SK-N-SH (cell line): ENCODE results near the gene CRTC3. TPM values are rescaled to one million over a fixed set of nuclear protein-coding genes. Genes with fewer than 3 reads are reported as not detected.
A peak's percentile ranks its signal among the peaks of the same experiment; 100 is the strongest.

ENCODE experiments used
- CTCF ChIA-PET: fragments of 300-600, 350-600 bp; formaldehyde crosslinking; extraction: SDS; loops from one replicate; lab custom pipeline; 2021; lab: Yijun Ruan, JAX
- POLR2A ChIA-PET: fragments of 350-600 bp; sonication (Branson Sonifier 250); formaldehyde crosslinking; extraction: SDS; loops from one replicate; lab custom pipeline; 2020; ENCODE audit warnings: antibody characterized with exemption, inconsistent platforms; lab: Yijun Ruan, JAX
- DNase-seq: peaks from one replicate; pipeline ENCODE4 v3.0.0; 2012
- H2AFZ ChIP-seq: fragments of 200-600 bp; sonication (generic); 2 replicates; pipeline ENCODE4 v1.8.1; 2016; ENCODE audit warnings: antibody characterized with exemption, mild to moderate bottlenecking, low read depth
- H3F3A ChIP-seq: fragments of 200-600 bp; sonication (generic); replicated peaks from 2 replicates; pipeline ENCODE3; 2016; ENCODE audit warnings: antibody characterized with exemption, mild to moderate bottlenecking; ENCODE audit not compliant: insufficient read depth
- H3K27ac ChIP-seq, 2 experiments: fragments of 200-500 bp in 1 of 2; fragments of 200-600 bp in 1 of 2; sonication (Bioruptor generic) in 1 of 2; sonication (generic), shearing (Covaris generic) in 1 of 2; 2 replicates each; pipeline versions ENCODE4 v1.5.1 to v1.6.1; 2014 to 2016; ENCODE audit warnings: low read depth in 2 of 2, inconsistent platforms in 1 of 2, low read length in 1 of 2, mild to moderate bottlenecking in 1 of 2, mixed read lengths in 1 of 2
- H3K27me3 ChIP-seq: fragments of 200-600 bp; sonication (generic), shearing (Covaris generic); 2 replicates; pipeline ENCODE4 v1.6.1; 2016; ENCODE audit warnings: mixed run types; ENCODE audit not compliant: insufficient read depth
- H3K36me3 ChIP-seq, 2 experiments: fragments of 200-500 bp in 1 of 2; fragments of 200-600 bp in 1 of 2; sonication (Bioruptor generic) in 1 of 2; sonication (generic) in 1 of 2; replicated peaks in 1 of 2; 2 replicates each; pipeline versions ENCODE3 to v1.5.1; 2014 to 2016; ENCODE audit warnings: low read length in 1 of 2, mild to moderate bottlenecking in 1 of 2; ENCODE audit not compliant: insufficient read depth in 2 of 2, control insufficient read depth in 1 of 2
- H3K4me1 ChIP-seq, 2 experiments: fragments of 200-500 bp in 1 of 2; fragments of 200-600 bp in 1 of 2; sonication (Bioruptor generic) in 1 of 2; sonication (generic), shearing (Covaris generic) in 1 of 2; 2 replicates each; pipeline versions ENCODE4 v1.5.1 to v1.6.1; 2014 to 2016; ENCODE audit warnings: low read depth in 1 of 2, low read length in 1 of 2, mixed run types in 1 of 2; ENCODE audit not compliant: insufficient read depth in 2 of 2, control insufficient read depth in 1 of 2
- H3K4me2 ChIP-seq: fragments of 200-600 bp; sonication (generic), shearing (Covaris generic); 2 replicates; pipeline ENCODE4 v1.6.1; 2017; ENCODE audit warnings: mixed run types
- H3K4me3 ChIP-seq, 2 experiments: fragments of 200-500 bp in 1 of 2; fragments of 200-600 bp in 1 of 2; sonication (Bioruptor generic) in 1 of 2; sonication (generic), shearing (Covaris generic) in 1 of 2; 2 replicates each; pipeline versions ENCODE4 v1.5.1 to v1.8.1; 2014 to 2016; ENCODE audit warnings: low read depth in 2 of 2, inconsistent platforms in 1 of 2, low read length in 1 of 2, mild to moderate bottlenecking in 1 of 2, mixed read lengths in 1 of 2, moderate library complexity in 1 of 2
- H3K79me2 ChIP-seq: fragments of 200-600 bp; sonication (generic); 2 replicates; pipeline ENCODE4 v1.8.1; 2017; ENCODE audit warnings: mild to moderate bottlenecking; ENCODE audit not compliant: insufficient read depth
- H3K9ac ChIP-seq: fragments of 200-600 bp; sonication (generic); 2 replicates; pipeline ENCODE4 v1.6.1; 2017; ENCODE audit warnings: mixed run types
- H3K9me2 ChIP-seq: fragments of 200-600 bp; sonication (generic); 2 replicates; pipeline ENCODE4 v1.6.1; 2017; ENCODE audit warnings: mixed run types
- H3K9me3 ChIP-seq: fragments of 200-600 bp; sonication (generic); 2 replicates; pipeline ENCODE4 v1.6.1; 2017; ENCODE audit warnings: mixed run types, mild to moderate bottlenecking, moderate library complexity
- H4K20me1 ChIP-seq: fragments of 200-600 bp; sonication (generic); 2 replicates; pipeline ENCODE4 v1.6.1; 2017; ENCODE audit warnings: mild to moderate bottlenecking, mixed run types; ENCODE audit not compliant: insufficient read depth
- CTCF ChIP-seq: fragments of 200-600 bp; sonication (generic); IDR thresholded peaks from 2 replicates; pipeline ENCODE4 v1.6.1; 2017; ENCODE audit warnings: antibody characterized with exemption, mild to moderate bottlenecking, moderate library complexity
- EP300 ChIP-seq, 2 experiments: IDR thresholded peaks; 2 replicates each; pipeline versions ENCODE4 v1.4.0 to v1.6.1; 2012; ENCODE audit warnings: borderline replicate concordance in 1 of 2, low read depth in 1 of 2, low read length in 1 of 2
- FOSL2 ChIP-seq: IDR thresholded peaks from 2 replicates; pipeline ENCODE4 v1.4.0; 2012; ENCODE audit warnings: low read depth, mild to moderate bottlenecking, moderate library complexity, borderline replicate concordance
- FOXJ3 ChIP-seq: sonication (generic); formaldehyde crosslinking; IDR thresholded peaks from 2 replicates; pipeline ENCODE4 v1.5.1; 2020; ENCODE audit warnings: mild to moderate bottlenecking, missing genetic modification reagents
- FOXM1 ChIP-seq: IDR thresholded peaks from 2 replicates; pipeline ENCODE4 v1.4.0; 2012; ENCODE audit warnings: low read depth, mild to moderate bottlenecking
- GATA2 ChIP-seq: sonication (generic); formaldehyde crosslinking; IDR thresholded peaks from 2 replicates; pipeline ENCODE4 v1.5.0; 2020; ENCODE audit warnings: mild to moderate bottlenecking, missing genetic modification reagents
- MXI1 ChIP-seq: IDR thresholded peaks from 2 replicates; pipeline ENCODE4 v1.6.1; 2012; ENCODE audit warnings: mild to moderate bottlenecking, low read depth, low read length, improper control_type of control experiment
- NFIC ChIP-seq: IDR thresholded peaks from 2 replicates; pipeline ENCODE4 v1.4.0; 2012; ENCODE audit warnings: borderline replicate concordance
- REST ChIP-seq: IDR thresholded peaks from 2 replicates; pipeline ENCODE4 v1.6.1; 2012; ENCODE audit warnings: mild to moderate bottlenecking, low read depth, low read length, moderate library complexity
- RFX5 ChIP-seq: IDR thresholded peaks from 2 replicates; pipeline ENCODE4 v1.6.1; 2012; ENCODE audit warnings: mild to moderate bottlenecking, improper control_type of control experiment, low read length
- RXRA ChIP-seq: IDR thresholded peaks from 2 replicates; pipeline ENCODE4 v1.4.0; 2012; ENCODE audit warnings: low read depth, mild to moderate bottlenecking, borderline replicate concordance
- SIN3A ChIP-seq: IDR thresholded peaks from 2 replicates; pipeline ENCODE4 v1.6.1; 2012; ENCODE audit warnings: low read depth, mild to moderate bottlenecking, low read length, moderate library complexity, borderline replicate concordance
- SMC3 ChIP-seq: IDR thresholded peaks from 2 replicates; pipeline ENCODE4 v1.6.1; 2012; ENCODE audit warnings: low read depth, low read length, improper control_type of control experiment
- TAF1 ChIP-seq: IDR thresholded peaks from 2 replicates; pipeline ENCODE4 v1.6.1; 2012; ENCODE audit warnings: low read depth, mild to moderate bottlenecking, low read length, moderate library complexity, borderline replicate concordance
- TCF12 ChIP-seq: IDR thresholded peaks from 2 replicates; pipeline ENCODE4 v1.4.0; 2012
- ZBTB33 ChIP-seq: IDR thresholded peaks from 2 replicates; pipeline ENCODE4 v1.4.0; 2012; ENCODE audit warnings: low read depth, borderline replicate concordance
- WGBS: methylation state at CpG from one replicate; pipeline ENCODE4 v1.1.6; 2017; ENCODE audit warnings: low lambda C conversion rate; 5-methylcytosine and 5-hydroxymethylcytosine counted together
- polyA plus RNA-seq, 3 experiments: library from polyadenylated mRNA; depleted of rRNA; stranded (reverse); fragments of >200 nt; gene quantifications; 2 replicates each; pipeline ENCODE4 v1.2.3, GENCODE V29; 2012
- TF ChIP-seq, protein P1 (sequence below): IDR thresholded peaks from 2 replicates; pipeline ENCODE4 v1.4.0; 2012; ENCODE audit warnings: low read depth
- TF ChIP-seq, protein P2 (sequence below): fragments of 150-350 bp; IDR thresholded peaks from 2 replicates; pipeline ENCODE4 v1.6.1; 2017; ENCODE audit warnings: antibody characterized with exemption, low read length, low read depth, borderline replicate concordance

CRTC3 gene
- polyA plus RNA-seq, 1 of the 3 experiments (the other 2 are of a cell fraction) = 16.7 TPM

DNA sequence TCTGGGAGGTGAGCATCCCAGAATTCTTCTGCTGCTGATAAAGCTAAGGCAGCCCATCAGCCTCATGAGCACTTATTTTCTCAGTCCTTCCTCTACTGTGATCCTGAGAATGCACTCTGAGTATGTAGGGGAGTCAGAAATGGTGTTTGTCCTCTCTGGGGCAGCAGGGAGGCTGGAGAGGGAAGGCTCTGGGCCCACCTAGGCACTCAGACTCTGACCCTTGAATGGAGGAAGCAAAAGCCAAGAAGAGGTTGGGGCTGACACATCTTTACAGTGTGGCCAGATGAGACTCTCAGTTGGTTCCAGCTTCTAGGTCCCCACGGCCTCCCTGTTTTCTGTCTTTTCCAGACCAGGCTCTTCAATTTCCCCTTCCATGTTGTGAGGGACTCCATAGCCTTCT lies 151.3 kb downstream of the CRTC3 start:
- Histone ChIP-seq H3K4me2 (0 out of 2 replicates have a peak overlapping the region, but pooled peaks have one; percentile 6), H3K4me3 (no peak overlapping the region), H3K79me2 (no peaks in the 10 kb centered on the region), H3K27me3 (no peaks in the 10 kb centered on the region), H3K4me1 (peaks cover 4 to 14% of the 10 kb centered on the region in 2 experiments; a peak in 3 of 4 replicates), H3K36me3 (no peaks in the 10 kb centered on the region), H3K9ac (peak overlapping the region; percentile 30; the same call in 1 of the 2 replicates), H3K9me3 (no peaks in the 10 kb centered on the region), H4K20me1 (no peaks in the 10 kb centered on the region; the same call in 1 of the 2 replicates), H2AFZ (peak overlapping the region; percentile 46; the same call in 1 of the 2 replicates), H3K27ac (peak overlapping the region; percentile 31 to 86; a peak in 3 of 4 replicates), H3F3A (peaks cover 25% of the 10 kb centered on the region), H3K9me2 (no peaks in the 10 kb centered on the region)
- ChIA-PET CTCF (interaction anchor here (0.8 kb wide), 1 partner anchor 33 kb away, joined by 3 read pairs; no protein-coding TSS in a partner anchor), POLR2A (no interaction called here)
- 91% methylated on average over 1 of the region's 1 CpG for WGBS
- TF ChIP-seq CTCF (no peak), MXI1 (no peak), EP300 (IDR thresholded peaks at IDR 0.05; ENCODE audit: borderline replicate concordance in 1 of 2, low read depth in 1 of 2, low read length in 1 of 2) (no peak), TCF12 (no peak), RXRA (no peak), TAF1 (no peak)
- TF ChIP-seq, protein P1, sequence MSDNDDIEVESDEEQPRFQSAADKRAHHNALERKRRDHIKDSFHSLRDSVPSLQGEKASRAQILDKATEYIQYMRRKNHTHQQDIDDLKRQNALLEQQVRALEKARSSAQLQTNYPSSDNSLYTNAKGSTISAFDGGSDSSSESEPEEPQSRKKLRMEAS = no peak
- no peak for DNase-seq

- H3K4me2 ChIP-seq = 0 out of 2 replicates have a peak overlapping the region, but pooled peaks have one; percentile 6
- no peaks in the 10 kb centered on the region; the same call in 1 of the 2 replicates for H4K20me1 ChIP-seq
- DNase-seq = no peak
- H3F3A ChIP-seq = peaks cover 25% of the 10 kb centered on the region
- H3K9me3 ChIP-seq = no peaks in the 10 kb centered on the region
- H2AFZ ChIP-seq = no peak overlapping the region
- H3K27ac ChIP-seq = peak overlapping the region in 1 of 2 experiments; percentile 86; a peak in 2 of 4 replicates
- H3K9ac ChIP-seq = no peak overlapping the region
- no peaks in the 10 kb centered on the region for H3K27me3 ChIP-seq
- WGBS = 63% methylated on average over 9 of the region's 9 CpGs
- CTCF ChIA-PET = interaction anchor here (0.8 kb wide), 1 partner anchor 34 kb away, joined by 3 read pairs; no protein-coding TSS in a partner anchor
- no peak overlapping the region for H3K4me3 ChIP-seq
- H3K36me3 ChIP-seq = no peaks in the 10 kb centered on the region
- H3K9me2 ChIP-seq = no peaks in the 10 kb centered on the region
- H3K4me1 ChIP-seq = peaks cover 4 to 14% of the 10 kb centered on the region in 2 experiments; a peak in 3 of 4 replicates
- no peaks in the 10 kb centered on the region for H3K79me2 ChIP-seq
- POLR2A ChIA-PET = no interaction called here
- no peak for TF ChIP-seq GATA2 (CRISPR knock-in tag)
- peak; percentile 64 for TF ChIP-seq NFIC
- TF ChIP-seq EP300 (IDR thresholded peaks at IDR 0.05; ENCODE audit: borderline replicate concordance in 1 of 2, low read depth in 1 of 2, low read length in 1 of 2) = no peak; a peak in 1 of 4 replicates
- no peak for TF ChIP-seq FOXM1
- TF ChIP-seq FOXJ3 (CRISPR knock-in tag) = no peak
- TF ChIP-seq FOSL2 = peak; percentile 74
- TF ChIP-seq SMC3 = no peak
- TF ChIP-seq RXRA = peak; percentile 39; the same call in 1 of the 2 replicates
- peak; percentile 35; the same call in 1 of the 2 replicates for TF ChIP-seq ZBTB33
- no peak for TF ChIP-seq SIN3A
- no peak for TF ChIP-seq REST
- TF ChIP-seq RFX5 = no peak
- TF ChIP-seq, protein P2, sequence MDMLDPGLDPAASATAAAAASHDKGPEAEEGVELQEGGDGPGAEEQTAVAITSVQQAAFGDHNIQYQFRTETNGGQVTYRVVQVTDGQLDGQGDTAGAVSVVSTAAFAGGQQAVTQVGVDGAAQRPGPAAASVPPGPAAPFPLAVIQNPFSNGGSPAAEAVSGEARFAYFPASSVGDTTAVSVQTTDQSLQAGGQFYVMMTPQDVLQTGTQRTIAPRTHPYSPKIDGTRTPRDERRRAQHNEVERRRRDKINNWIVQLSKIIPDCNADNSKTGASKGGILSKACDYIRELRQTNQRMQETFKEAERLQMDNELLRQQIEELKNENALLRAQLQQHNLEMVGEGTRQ = no peak
Measured at GRCh38 chr15:90681480-90681879, 151.8 kb downstream of the CRTC3 start.
